NT2/D1 (cell line): ENCODE measurements around the gene IL34.

Experiments
- SUZ12 ChIP-seq: IDR thresholded peaks from 2 replicates; pipeline ENCODE4 v1.6.1; 2011; ENCODE audit not compliant: insufficient read length, insufficient read depth; ENCODE audit errors: extremely low read depth
- YY1 ChIP-seq: IDR thresholded peaks from 2 replicates; pipeline ENCODE4 v1.6.1; 2011; ENCODE audit not compliant: insufficient read length, insufficient read depth
- ZNF274 ChIP-seq: IDR thresholded peaks from 2 replicates; pipeline ENCODE4 v1.6.1; 2011; ENCODE audit warnings: mild to moderate bottlenecking, low read depth, low read length

DNA sequence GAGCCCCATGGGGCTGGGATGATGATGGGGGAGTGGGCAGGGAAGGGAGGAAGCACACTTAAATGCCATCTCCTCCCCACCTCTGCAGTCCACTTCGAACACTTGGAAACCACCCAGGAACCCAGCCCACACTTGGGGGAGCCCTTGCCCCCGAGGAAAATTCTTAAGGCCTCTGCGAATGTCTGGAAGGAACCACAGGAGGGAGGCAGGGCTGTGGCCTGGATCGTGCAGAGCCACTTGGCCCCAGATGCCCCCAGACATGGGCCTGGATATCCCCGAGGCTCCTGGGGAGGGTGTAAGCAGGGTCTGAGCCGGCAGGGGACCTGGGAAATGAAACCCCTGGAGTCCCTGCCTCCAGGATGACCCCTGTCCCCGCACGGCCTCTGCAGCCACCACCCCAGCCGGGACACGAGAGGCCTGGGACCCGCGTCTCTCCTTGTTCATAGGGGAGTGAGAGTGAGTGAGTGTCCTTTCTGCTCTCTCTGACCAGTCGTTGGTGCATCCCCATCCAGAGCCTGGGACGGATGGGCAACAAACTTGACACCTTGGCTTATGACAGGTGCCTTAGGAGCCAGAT, 51.3 kb downstream of the IL34 start:
- no peak for TF ChIP-seq SUZ12
- TF ChIP-seq YY1, result no peak
- TF ChIP-seq ZNF274, result no peak
